Subcutaneous adipose tissue (tissue), 4 donors: ENCODE data around the gene EMCN. TPM values are rescaled to one million over a fixed set of nuclear protein-coding genes. Genes with fewer than 3 reads are reported as not detected.

Source experiments
- CTCF ChIP-seq: fragments of 450-650 bp; IDR thresholded peaks from one replicate; pipeline ENCODE4 v1.5.1; 2016; ENCODE audit warnings: low read depth, mild to moderate bottlenecking, control low read depth, antibody characterized with exemption, moderate library complexity
- total RNA-seq, 4 donors: library from RNA; depleted of rRNA; stranded (reverse); fragments of >200 nt; gene quantifications; one replicate each; pipeline ENCODE4 v1.1.0, GENCODE V29; 2016

Gene EMCN
- total RNA-seq, 4 donors from 2014 or later: 10.2 to 45.8 (median 35.9) TPM

GRCh38 chr4:100391086-100391485, 126.7 kb downstream of the EMCN start:
- no peak for TF ChIP-seq CTCF

- no peak for TF ChIP-seq CTCF
These were observed 131.6 kb downstream of the EMCN start for GRCh38 chr4:100386270-100386669.

- no peak for TF ChIP-seq CTCF
These were observed 138.2 kb downstream of the EMCN start for GRCh38 chr4:100379583-100380105.

GRCh38 chr4:100372432-100372831, 145.4 kb downstream of the EMCN start:
- TF ChIP-seq CTCF: no peak

- TF ChIP-seq CTCF: no peak
These were observed 148.0 kb downstream of the EMCN start for GRCh38 chr4:100369871-100370270.

- no peak for TF ChIP-seq CTCF
These were observed 150.4 kb downstream of the EMCN start for GRCh38 chr4:100367451-100367850.

GRCh38 chr4:100366213-100366612, 151.6 kb downstream of the EMCN start:
- no peak for TF ChIP-seq CTCF
